ENCODE data around the gene RNF212. TPM values are rescaled to one million over a fixed set of nuclear protein-coding genes. Genes with fewer than 3 reads are reported as not detected.

RNF212 gene
- 0.09 and 0.63 TPM in 2 replicates for total RNA-seq

GRCh38 chr4:1113311-1114009 is at the start of gene RNF212:
RNF212 (minus strand) TSS chr4:1113564; CDS start chr4:1113464, 100 bp downstream.

Other genes starting within 250 kb of the RNF212 start
- gene GAK, start 181.2 kb downstream of the RNF212 start, total RNA-seq, result 53.4 and 58.9 TPM in 2 replicates
- 8.0 and 8.4 TPM in 2 replicates for gene TMEM175, start 181.1 kb downstream of the RNF212 start, total RNA-seq
- 18.4 and 23.4 TPM in 2 replicates for gene DGKQ, start 140.0 kb downstream of the RNF212 start, total RNA-seq
- gene IDUA, start 126.5 kb downstream of the RNF212 start, total RNA-seq, result 10.1 and 13.6 TPM in 2 replicates
- gene SLC26A1, start 120.2 kb downstream of the RNF212 start, total RNA-seq, result 0.09 TPM in 1 of 2 replicates, not detected in the other
- gene FGFRL1, start 101.9 kb downstream of the RNF212 start, total RNA-seq, result 12.0 TPM in 2 replicates
- gene SPON2, start 59.0 kb upstream of the RNF212 start, total RNA-seq, result 0.09 and 1.6 TPM in 2 replicates
- gene CTBP1, start 135.6 kb upstream of the RNF212 start, total RNA-seq, result 199 and 210 TPM in 2 replicates
- 63.3 and 69.7 TPM in 2 replicates for gene MAEA, start 176.3 kb upstream of the RNF212 start, total RNA-seq
- 3.1 and 6.6 TPM in 2 replicates for gene UVSSA, start 233.6 kb upstream of the RNF212 start, total RNA-seq